HepG2 (cell line): Measurements from ENCODE around the gene BOD1. TPM values are rescaled to one million over a fixed set of nuclear protein-coding genes. Genes with fewer than 3 reads are reported as not detected.

ENCODE experiments used
- ATAC-seq: fragments of 200-7000 bp; cut with Tn5 transposase; 3 replicates; pipeline ENCODE4 v1.9.1; 2020; ENCODE audit warnings: mild to moderate bottlenecking, moderate library complexity
- BruUV-seq: library from RNA; stranded (reverse); fragments of 400-500 nt; replicated peaks from 2 replicates; lab custom pipeline; 2021; lab: Mats Ljungman, UMichigan
- CTCF ChIA-PET: fragments of 300-600 bp; formaldehyde crosslinking; extraction: SDS; loops from one replicate; lab custom pipeline; 2021; ENCODE audit warnings: low total read pairs, inconsistent platforms, low intra/inter-chr PET ratio; lab: Yijun Ruan, JAX
- POLR2A ChIA-PET: fragments of 350-600 bp; sonication (Branson Sonifier 250); formaldehyde crosslinking; loops from one replicate; lab custom pipeline; 2020; ENCODE audit warnings: antibody characterized with exemption, inconsistent platforms; lab: Yijun Ruan, JAX
- DNase-seq: peaks from one replicate; pipeline ENCODE4 v3.0.0-alpha.2; 2015; ENCODE audit warnings: low spot score
- FAIRE-seq: peaks from 3 replicates; lab custom pipeline; 2011; peaks lifted over from hg19 to GRCh38; lab: Jason Lieb, UNC
- H2AFZ ChIP-seq: one replicate; pipeline ENCODE4 v1.6.1; 2011; ENCODE audit warnings: low read length, inconsistent platforms
- H3K27ac ChIP-seq: fragments of 300-600 bp; 3 replicates; pipeline ENCODE4 v1.8.0; 2011; ENCODE audit warnings: mixed run types, mild to moderate bottlenecking, mixed read lengths, low read length, inconsistent platforms; ENCODE audit not compliant: insufficient read depth; ENCODE audit errors: extremely low read length
- H3K27me3 ChIP-seq, 2 experiments: fragments of 200-600 bp in 1 of 2; 2 replicates in 1 of 2; 3 replicates in 1 of 2; pipeline versions ENCODE4 v1.6.0 to v1.8.0; 2011; ENCODE audit warnings: low read length in 2 of 2, mild to moderate bottlenecking in 2 of 2, moderate library complexity in 2 of 2, inconsistent platforms in 1 of 2; ENCODE audit not compliant: insufficient read depth in 2 of 2, control insufficient read depth in 1 of 2
- H3K36me3 ChIP-seq, 2 experiments: fragments of 200-600 bp in 1 of 2; replicated peaks in 1 of 2; 2 replicates in 1 of 2; 3 replicates in 1 of 2; pipeline versions ENCODE4 v1.5.1 to v1.8.0; 2011; ENCODE audit warnings: low read length in 2 of 2, inconsistent platforms in 1 of 2; ENCODE audit not compliant: insufficient read depth in 2 of 2, control insufficient read depth in 1 of 2
- H3K4me1 ChIP-seq: 2 replicates; pipeline ENCODE4 v1.5.1; 2012; ENCODE audit warnings: low read length, inconsistent platforms; ENCODE audit not compliant: insufficient read depth
- H3K4me2 ChIP-seq: 2 replicates; pipeline ENCODE4 v1.6.0; 2011; ENCODE audit warnings: low read depth, low read length, inconsistent platforms
- H3K4me3 ChIP-seq, 3 experiments: fragments of 200-600 bp in 1 of 3; sonication (generic), shearing (Covaris generic) in 1 of 3; replicated peaks in 1 of 3; 2 replicates each; pipeline ENCODE4 v1.5.1; 2011 to 2016; ENCODE audit warnings: low read length in 3 of 3, inconsistent platforms in 2 of 3, low read depth in 2 of 3, mild to moderate bottlenecking in 2 of 3, control low read depth in 1 of 3, mixed read lengths in 1 of 3; ENCODE audit not compliant: insufficient read depth in 1 of 3
- H3K79me2 ChIP-seq: one replicate; pipeline ENCODE4 v1.6.1; 2011; ENCODE audit warnings: low read length, inconsistent platforms; ENCODE audit not compliant: insufficient read depth
- H3K9ac ChIP-seq: 2 replicates; pipeline ENCODE4 v1.6.0; 2011; ENCODE audit warnings: mild to moderate bottlenecking, low read depth, low read length, inconsistent platforms; ENCODE audit not compliant: insufficient read depth
- H3K9me3 ChIP-seq: 2 replicates; pipeline ENCODE4 v1.5.1; 2012; ENCODE audit warnings: mild to moderate bottlenecking, low read length
- H4K20me1 ChIP-seq: 2 replicates; pipeline ENCODE4 v1.6.0; 2011; ENCODE audit warnings: inconsistent platforms, mild to moderate bottlenecking, low read length, moderate library complexity; ENCODE audit not compliant: insufficient read depth
- ARID5B ChIP-seq: IDR thresholded peaks from 2 replicates; pipeline ENCODE4 v1.4.0; 2020; ENCODE audit warnings: mild to moderate bottlenecking, missing genetic modification reagents
- FLYWCH1 ChIP-seq: sonication (generic); formaldehyde crosslinking; IDR thresholded peaks from 2 replicates; pipeline ENCODE4 v1.8.1; 2023; ENCODE audit warnings: mild to moderate bottlenecking, missing genetic modification reagents
- GRHL1 ChIP-seq: sonication (generic); formaldehyde crosslinking; conservative IDR thresholded peaks from 2 replicates; pipeline ENCODE4 v1.8.0; 2022; ENCODE audit warnings: missing genetic modification reagents
- HDAC6 ChIP-seq: fragments of 200-600 bp; sonication (generic); IDR thresholded peaks from 2 replicates; pipeline ENCODE4 v1.7.0; 2017; ENCODE audit warnings: mild to moderate bottlenecking, antibody characterized with exemption, low read length, low read depth
- KLF11 ChIP-seq: IDR thresholded peaks from 2 replicates; pipeline ENCODE4 v1.6.1; 2016; ENCODE audit warnings: missing compliant biosample characterization
- ZBTB4 ChIP-seq: sonication (generic); formaldehyde crosslinking; IDR thresholded peaks from 2 replicates; pipeline ENCODE4 v1.4.0; 2020; ENCODE audit warnings: missing genetic modification reagents, mild to moderate bottlenecking, borderline replicate concordance
- ZNF10 ChIP-seq: sonication (generic); formaldehyde crosslinking; IDR thresholded peaks from 2 replicates; pipeline ENCODE4 v1.4.0; 2020; ENCODE audit warnings: mild to moderate bottlenecking, low read depth, missing genetic modification reagents, borderline replicate concordance
- ZNF232 ChIP-seq: sonication (generic); formaldehyde crosslinking; IDR thresholded peaks from 2 replicates; pipeline ENCODE4 v1.4.0; 2020; ENCODE audit warnings: missing genetic modification reagents, borderline replicate concordance
- ZNF432 ChIP-seq: sonication (generic); formaldehyde crosslinking; IDR thresholded peaks from 2 replicates; pipeline ENCODE4 v1.5.0; 2020; ENCODE audit warnings: missing genetic modification reagents, mild to moderate bottlenecking, borderline replicate concordance
- ZNF652 ChIP-seq: IDR thresholded peaks from 2 replicates; pipeline ENCODE4 v1.6.1; 2016; ENCODE audit warnings: low read depth, borderline replicate concordance
- ZNF703 ChIP-seq: sonication (generic); formaldehyde crosslinking; IDR thresholded peaks from 2 replicates; pipeline ENCODE4 v1.5.1; 2020; ENCODE audit warnings: missing genetic modification reagents, mild to moderate bottlenecking, moderate library complexity, borderline replicate concordance
- ZNF724P ChIP-seq: sonication (generic); formaldehyde crosslinking; IDR thresholded peaks from 2 replicates; pipeline ENCODE4 v1.8.0; 2022; ENCODE audit warnings: missing genetic modification reagents, borderline replicate concordance
- WGBS: methylation state at CpG from one replicate; pipeline ENCODE4 v1.1.6; 2017; ENCODE audit warnings: low lambda C conversion rate; 5-methylcytosine and 5-hydroxymethylcytosine counted together
- in situ Hi-C: cut with HindIII; loops from 2 replicates; pipeline ENCODE4 v1.10.0; 2017; ENCODE audit warnings: low pct_unique_long_range_greater_than_20kb; ENCODE audit not compliant: extremely low pct_ligation_motif_present
- intact Hi-C: fragments of 100-400 bp; cut with micrococcal nuclease; formaldehyde crosslinking; loops from one replicate; pipeline ENCODE4 v1.10.0; 2022; ENCODE audit not compliant: unreplicated experiment
- polyA plus RNA-seq, 8 experiments: library from polyadenylated mRNA; depleted of rRNA in 3 of 8; stranded (reverse) in 7 of 8; unstranded in 1 of 8; fragments of >200 nt; fragmentation: Illumina TruSeq in 4 of 8; extraction: Trizol in 4 of 8; gene quantifications; 2 replicates each; pipeline versions ENCODE4 v1.2.1 to v1.2.3, GENCODE V29; 2011 to 2016; ENCODE audit warnings: low read depth in 4 of 8, missing spikeins in 1 of 8, mixed read lengths in 1 of 8; ENCODE audit not compliant: insufficient read depth in 1 of 8
- total RNA-seq, 5 experiments: library from RNA; depleted of rRNA; stranded (reverse); fragments of >200 nt; fragmentation: Illumina TruSeq; extraction: Trizol; gene quantifications; 2 replicates each; pipeline ENCODE4 v1.2.3, GENCODE V29; 2016; ENCODE audit warnings: low read depth in 1 of 5
- TF ChIP-seq, protein P1 (sequence below): sonication (generic); formaldehyde crosslinking; IDR thresholded peaks from 2 replicates; pipeline ENCODE4 v1.8.0; 2022; ENCODE audit warnings: mild to moderate bottlenecking, missing genetic modification reagents; ENCODE audit not compliant: insufficient replicate concordance

BOD1 gene
- total and polyA plus RNA-seq, 2 of the 13 experiments (the other 11 are each of a cell fraction or from before 2014, with no cell fraction given) = 81.5 to 103 TPM

DNA sequence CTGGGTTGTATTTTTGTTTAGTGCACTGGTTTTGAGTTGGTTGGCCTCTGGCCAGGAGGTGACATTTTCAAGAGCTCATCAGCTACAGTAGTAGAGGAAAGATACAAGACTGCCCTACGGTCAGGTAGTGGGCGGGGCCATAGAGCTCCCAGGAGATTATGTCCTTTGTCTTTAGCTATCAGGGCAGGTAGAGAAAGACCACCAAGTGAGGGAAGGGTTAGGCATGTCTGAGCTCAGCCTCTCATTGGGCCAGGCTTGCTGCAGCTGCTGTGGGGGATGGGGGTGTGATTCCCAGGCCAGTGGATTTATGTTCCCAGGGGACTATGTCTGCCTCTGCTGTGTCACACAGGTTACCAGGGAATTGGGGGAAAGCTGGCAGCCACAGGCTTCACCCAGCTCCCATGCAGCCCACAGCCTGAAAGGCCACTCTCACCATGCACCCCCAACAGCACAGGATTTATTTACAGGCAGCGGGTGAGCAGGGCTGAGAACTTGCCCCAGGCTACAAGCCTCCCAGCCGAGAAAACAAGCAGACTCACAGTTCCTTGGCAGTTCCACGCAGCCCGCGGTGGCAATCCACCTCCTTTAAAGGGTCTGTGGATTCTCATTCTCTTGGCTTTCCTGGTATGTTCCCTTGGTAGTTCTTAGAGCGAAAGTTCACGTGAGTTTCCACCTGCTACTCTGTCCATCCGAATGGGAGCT is 37.5 kb upstream of the BOD1 start:
- 64% methylated on average over 9 of the region's 10 CpGs for WGBS
- intact Hi-C loops = no loop called here
- Histone ChIP-seq H3K4me3 (no peak overlapping the region), H3K4me1 (peaks cover 6% of the 10 kb centered on the region; the same call in 1 of the 2 replicates), H2AFZ (no peak overlapping the region), H3K27ac (no peak overlapping the region), H3K9me3 (no peaks in the 10 kb centered on the region), H3K79me2 (no peaks in the 10 kb centered on the region), H3K36me3 (no peaks in the 10 kb centered on the region), H4K20me1 (no peaks in the 10 kb centered on the region), H3K27me3 (no peaks in the 10 kb centered on the region; a peak in 1 of 5 replicates), H3K9ac (no peak overlapping the region), H3K4me2 (no peak overlapping the region)
- no peak for DNase-seq
- POLR2A ChIA-PET = no interaction called here
- ATAC-seq = no peak
- CTCF ChIA-PET = no interaction called here
- in situ Hi-C loops = no loop called here
- no TSS peak for BruUV-seq
- FAIRE-seq = no peak
- TF ChIP-seq ARID5B (CRISPR knock-in tag) = no peak
- no peak for TF ChIP-seq HDAC6
- TF ChIP-seq ZNF10 (CRISPR knock-in tag) = no peak
- no peak for TF ChIP-seq ZNF652 (CRISPR knock-in tag)
- TF ChIP-seq GRHL1 = no peak
- TF ChIP-seq FLYWCH1 = no peak
- TF ChIP-seq ZNF232 (CRISPR knock-in tag) = no peak
- TF ChIP-seq ZNF432 (CRISPR knock-in tag) = no peak
- TF ChIP-seq, protein P1, sequence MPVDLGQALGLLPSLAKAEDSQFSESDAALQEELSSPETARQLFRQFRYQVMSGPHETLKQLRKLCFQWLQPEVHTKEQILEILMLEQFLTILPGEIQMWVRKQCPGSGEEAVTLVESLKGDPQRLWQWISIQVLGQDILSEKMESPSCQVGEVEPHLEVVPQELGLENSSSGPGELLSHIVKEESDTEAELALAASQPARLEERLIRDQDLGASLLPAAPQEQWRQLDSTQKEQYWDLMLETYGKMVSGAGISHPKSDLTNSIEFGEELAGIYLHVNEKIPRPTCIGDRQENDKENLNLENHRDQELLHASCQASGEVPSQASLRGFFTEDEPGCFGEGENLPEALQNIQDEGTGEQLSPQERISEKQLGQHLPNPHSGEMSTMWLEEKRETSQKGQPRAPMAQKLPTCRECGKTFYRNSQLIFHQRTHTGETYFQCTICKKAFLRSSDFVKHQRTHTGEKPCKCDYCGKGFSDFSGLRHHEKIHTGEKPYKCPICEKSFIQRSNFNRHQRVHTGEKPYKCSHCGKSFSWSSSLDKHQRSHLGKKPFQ (CRISPR knock-in tag) = no peak
- TF ChIP-seq ZBTB4 (CRISPR knock-in tag) = no peak
- no peak for TF ChIP-seq KLF11 (CRISPR knock-in tag)
- TF ChIP-seq ZNF724P (CRISPR knock-in tag) = no peak
- TF ChIP-seq ZNF703 (CRISPR knock-in tag) = no peak
